GM18858 (cell line): Measurements from ENCODE around the gene OR1K1.
A peak's percentile ranks its signal among the peaks of the same experiment; 100 is the strongest.
"Not testable (repeated sequence)": the region's sequence is repeated elsewhere in the genome, so short reads cannot be mapped to it uniquely, and the experiment has no call there.

Experiments
- ATAC-seq: cut with Tn5 transposase; IDR thresholded peaks from one replicate; pipeline ENCODE4 v1.9.1; 2021; ENCODE audit not compliant: unreplicated experiment

Gene OR1K1

DNA sequence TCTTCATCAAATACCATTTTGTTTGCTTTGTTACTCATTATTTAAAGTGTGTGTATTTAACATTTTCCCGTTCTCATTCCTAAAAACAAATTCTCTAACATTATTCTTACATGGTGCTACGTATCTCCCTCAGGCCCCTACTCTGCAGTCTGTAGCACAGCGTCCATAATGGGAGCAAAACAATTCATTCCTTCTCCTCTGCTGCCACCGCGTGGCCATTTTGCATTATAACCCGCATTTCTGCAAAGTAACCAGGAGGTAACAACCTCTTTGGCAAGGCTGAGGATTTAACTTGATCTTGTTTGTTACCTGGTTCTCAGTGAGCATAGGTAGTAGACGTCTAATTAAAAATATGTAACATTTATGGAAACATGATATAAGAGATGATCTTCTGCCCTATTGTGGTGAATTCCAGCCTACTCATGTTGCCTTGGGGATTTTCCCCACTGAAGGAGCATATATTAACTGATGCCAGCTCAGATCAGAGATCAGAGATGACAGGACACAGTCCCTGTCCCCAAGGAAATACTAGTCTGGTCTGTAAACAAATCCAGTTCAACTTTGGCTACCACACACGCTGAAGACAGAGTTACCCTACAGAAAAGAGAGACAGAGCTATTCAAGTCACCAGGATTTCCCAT, 10.5 kb downstream of the OR1K1 start:
- peak; percentile 72 for ATAC-seq

DNA sequence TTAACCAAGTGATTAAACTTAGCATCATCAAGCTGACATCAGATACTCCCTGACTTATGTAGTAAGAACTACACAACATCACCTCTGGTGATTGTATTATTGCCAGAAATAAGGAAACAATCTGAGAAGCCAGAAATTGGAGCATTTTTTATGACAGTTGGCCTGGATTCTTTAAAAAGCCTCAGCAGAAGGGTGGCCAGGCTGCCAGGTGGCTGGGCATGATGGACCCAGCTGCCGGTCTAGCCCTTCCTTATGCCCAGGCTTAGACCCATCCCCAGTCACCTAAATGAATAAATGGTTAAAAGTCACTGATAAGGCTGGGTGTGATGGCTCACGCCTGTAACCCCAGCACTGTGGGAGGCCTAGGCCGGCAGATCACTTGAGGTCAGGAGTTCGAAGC, 12.8 kb downstream of the OR1K1 start:
- no peak for ATAC-seq

DNA sequence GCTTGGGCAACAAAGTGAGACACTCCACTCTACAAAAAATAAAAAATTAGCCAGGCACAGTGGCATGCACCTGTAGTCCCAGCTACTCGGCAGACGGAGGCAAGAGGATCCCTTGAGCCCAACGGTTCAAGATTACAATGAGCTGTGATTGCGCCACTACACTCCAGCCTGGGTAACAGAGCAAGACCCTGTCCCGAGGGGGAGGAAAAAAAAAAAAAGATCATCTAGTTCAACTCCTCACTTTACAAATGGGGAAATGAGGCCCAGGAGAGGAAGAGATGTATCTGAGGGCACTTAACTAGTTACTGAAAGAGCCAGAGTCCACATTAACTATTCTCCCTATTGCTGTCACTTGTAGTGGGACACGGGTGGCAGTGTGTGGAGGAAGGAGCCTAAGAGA, 14.6 kb downstream of the OR1K1 start:
- ATAC-seq: no peak

DNA sequence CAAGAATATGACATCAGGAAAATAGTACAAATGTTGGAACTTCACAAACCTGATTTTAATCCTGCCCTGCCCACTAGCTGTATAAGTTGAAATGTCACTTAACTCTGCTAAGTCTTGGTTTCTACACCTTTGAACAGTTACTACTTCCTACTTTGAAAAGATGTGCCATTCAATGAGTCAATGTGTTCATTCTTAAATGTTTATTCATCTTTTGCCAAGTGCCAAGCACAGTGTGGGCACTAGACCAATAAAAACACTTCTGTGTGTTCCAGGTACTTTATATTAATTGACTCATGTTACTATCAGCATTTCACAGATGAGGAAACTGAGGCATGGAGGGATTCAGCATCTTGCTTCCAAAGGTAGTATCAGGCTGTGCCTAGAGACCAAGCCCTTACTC, 15.6 kb downstream of the OR1K1 start:
- no peak for ATAC-seq

DNA sequence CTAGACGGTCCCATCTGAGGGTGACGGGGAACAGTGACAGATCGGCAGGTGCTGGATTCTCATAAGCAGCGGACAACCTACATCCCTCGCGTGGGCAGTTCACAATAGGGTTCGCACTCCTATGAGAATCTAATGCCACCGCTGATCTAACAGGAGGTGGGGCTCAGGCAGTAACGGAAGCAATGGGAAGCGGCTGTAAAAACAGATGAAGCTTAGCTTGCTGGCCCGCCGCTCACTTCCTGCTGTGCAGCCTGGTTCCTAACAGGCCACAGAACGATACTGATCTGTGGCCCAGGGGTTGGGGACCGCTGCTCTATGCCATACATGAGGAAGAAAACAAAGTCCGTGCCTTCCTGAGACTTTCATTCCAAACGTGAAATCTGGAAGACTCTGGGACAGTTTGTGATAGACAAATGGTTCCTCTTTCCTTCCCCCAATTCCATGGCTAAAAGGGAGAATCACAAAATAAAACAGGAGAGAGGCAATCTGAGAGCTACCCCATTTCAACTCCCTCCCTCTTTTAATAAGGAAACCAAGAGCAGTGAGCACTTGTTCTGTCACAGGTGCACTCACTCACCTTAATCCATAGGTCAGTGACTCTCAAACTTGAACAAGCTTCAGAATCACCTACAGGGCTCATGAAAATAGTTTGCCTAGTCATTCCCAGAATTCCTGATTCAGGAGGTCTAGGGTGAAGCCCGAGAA, 16.4 kb downstream of the OR1K1 start:
- no peak for ATAC-seq

DNA sequence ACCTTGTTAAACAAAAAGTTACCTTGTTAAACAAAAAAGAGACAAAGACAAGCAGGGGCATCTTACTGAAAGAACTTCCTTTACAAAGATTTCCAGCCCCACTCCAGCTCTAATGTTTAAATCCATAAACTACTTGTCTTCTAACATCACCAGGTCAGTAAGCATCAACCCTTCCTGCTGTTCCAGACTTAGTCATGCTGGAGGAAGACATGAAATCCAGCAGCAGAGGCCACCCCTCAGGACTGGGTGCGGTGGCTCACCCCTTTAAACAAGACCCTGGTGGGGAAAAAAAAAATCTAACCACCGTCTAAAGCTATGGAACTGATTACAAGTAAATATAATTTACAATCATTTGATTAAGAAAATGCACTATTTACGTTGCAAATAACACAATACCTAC, 19.4 kb downstream of the OR1K1 start:
- ATAC-seq: no peak

DNA sequence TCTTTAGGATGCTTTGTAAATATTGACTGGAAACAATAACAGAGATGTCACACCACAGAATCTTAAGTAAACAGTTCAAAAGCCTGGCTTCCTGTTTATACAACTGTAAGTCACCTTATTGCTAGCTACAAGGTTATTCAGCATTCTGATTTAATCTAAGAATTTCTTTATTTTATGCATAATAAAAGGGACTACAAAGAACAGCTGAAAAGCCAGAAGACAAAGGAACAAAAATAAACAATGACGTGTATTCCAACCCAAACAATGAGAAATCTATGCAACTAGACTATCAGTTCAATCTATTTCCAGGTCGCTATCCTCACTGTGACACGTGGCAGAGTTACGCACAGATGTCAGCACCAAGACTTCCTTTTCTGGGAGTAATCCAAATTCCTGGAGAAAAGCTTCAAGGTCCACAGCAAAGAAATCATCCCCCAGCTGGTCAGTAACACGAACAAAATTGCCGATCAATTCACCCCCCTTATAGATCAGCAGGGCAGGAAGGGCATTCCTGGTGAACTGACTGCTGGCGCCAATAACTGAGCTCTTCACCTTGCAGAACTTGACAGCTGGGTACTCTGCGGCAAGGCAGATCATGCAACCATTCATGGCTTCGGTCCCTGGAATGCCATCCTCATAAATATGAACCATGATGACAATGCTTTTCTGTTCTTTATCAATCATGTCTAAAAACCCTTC, 20.0 kb downstream of the OR1K1 start:
- no peak for ATAC-seq

DNA sequence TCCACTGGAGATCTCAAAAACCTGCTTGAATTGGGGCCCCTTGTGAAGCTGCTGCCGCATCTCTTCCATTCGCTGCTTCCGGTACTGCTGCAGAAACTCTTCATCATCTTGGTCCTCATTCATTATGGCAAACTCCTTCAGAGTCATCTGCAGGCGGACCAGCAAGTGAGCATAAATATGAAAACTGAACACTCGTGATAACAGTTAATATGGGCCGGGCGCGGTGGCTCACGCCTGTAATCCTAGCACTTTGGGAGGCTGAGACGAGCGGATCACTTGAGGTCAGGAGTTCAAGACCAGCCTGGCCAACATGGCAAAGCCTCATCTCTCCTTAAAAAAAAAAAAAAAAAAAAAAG, 20.5 kb downstream of the OR1K1 start:
- no peak for ATAC-seq

DNA sequence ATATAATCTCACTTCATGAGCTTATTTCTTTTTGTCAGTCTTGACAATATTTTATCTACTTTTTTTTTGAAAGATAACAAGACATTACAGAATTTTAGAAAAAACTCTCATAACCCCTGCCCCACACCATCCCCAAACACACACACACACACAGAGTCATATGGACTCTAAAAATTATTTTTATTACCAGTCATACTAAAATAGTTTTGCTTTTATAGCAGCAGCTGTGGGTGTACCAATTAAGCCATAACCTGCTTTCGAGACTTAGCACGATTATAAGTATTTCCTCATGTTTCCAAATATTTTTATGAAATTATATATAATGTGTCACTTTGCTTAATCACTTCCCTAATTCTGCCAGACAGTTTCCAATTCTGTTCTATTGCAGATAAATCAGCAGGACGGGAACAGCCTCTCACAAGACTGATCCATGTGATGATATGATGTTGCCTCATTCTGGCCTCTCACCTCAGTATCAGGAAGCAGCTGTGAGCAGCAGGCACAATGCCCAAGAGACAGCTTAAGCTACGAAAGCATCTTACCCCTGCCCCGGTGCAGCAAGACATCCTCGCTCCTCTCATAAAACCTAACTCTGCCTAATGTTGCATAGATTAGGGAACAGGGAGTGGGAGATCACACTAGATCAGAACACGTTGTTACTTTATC, 21.5 kb downstream of the OR1K1 start:
- ATAC-seq: no peak

DNA sequence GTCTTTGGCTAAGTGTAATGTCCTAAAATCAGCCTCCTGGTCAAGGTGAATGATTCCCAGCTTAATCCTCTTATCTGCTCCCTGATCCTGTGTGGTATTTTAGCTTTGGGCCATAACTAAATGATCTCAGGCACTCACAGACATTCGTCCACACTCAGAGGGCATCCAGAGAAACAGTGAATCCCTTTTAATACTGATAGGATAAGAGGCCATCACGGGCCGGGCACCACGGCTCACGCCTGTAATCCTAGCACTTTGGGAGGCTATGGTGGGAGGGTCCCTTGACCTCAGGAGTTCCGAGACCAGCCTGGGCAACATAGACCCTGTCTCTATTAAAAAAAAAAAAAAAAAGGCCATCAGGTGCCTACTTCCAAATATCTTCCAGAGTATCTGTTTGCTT, 22.1 kb downstream of the OR1K1 start:
- ATAC-seq: no peak

DNA sequence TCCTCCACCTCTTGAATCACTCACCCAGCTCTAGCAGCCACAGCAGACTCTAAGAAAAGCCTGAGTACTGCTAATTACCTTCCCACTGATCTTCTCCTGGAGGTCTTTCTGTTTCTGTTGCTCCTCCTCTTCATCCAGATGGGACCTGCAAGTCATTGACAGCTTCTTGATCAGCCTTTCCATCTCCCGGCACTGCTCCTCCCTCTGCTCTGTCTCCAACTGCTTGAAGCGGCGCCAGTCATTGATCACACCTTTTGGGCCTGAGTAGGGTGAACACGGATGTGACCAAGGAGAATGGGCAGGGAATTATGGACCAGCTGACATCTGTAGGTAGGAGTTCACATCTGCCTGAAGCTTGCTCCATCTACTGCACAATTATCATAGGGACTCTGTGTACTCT, 23.0 kb downstream of the OR1K1 start:
- no peak for ATAC-seq

DNA sequence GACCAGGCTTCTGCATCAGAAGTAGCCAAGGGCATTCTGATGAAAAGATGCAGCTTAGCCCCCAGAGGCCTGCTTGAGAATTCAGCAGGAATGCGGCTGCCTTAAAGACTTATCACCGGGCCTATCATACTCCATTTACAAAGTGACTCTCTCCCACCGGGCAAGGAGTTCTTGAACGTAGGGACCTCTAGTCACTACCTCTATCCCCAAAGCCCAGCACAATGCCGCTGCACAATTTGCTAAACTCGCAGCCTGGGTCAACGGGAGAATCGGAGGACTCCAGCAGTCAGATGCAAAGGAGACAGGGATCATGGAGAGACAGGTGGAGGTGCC, 27.8 kb downstream of the OR1K1 start:
- ATAC-seq: no peak

DNA sequence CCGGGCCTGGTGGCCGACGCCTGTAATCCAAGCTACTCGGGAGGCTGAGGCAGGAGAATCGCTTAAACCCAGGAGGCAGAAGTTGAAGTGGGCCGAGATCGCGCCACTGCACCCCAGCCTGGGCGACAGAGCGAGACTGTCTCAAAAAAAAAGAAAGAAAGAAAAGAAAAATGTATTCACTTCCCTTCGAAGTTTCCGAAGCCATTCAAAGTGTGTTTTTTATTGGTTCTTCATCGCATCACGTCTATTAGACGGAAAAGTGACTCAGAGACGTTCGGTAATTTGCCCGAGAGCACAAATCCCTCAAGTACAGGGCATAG, 29.0 kb downstream of the OR1K1 start:
- not testable (repeated sequence) for ATAC-seq

DNA sequence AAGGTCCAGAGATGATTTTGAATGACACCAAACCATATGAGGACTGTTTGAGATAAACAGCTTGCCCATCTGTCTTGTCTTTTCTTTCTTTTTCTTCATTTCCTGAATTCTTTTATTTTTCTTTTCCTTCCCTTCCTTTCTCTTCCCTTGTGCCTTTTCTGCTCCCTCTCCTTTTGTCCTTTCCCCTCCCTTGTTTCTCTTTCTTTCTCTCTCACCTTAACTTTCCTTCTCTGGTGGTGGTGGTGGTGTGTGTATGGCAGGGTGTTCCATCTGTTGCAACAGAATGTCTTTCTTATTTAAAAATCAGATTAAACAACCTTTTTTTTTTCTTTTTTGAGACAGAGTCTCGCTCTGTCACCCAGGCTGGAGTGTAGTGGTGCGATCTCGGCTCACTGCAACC, 32.3 kb downstream of the OR1K1 start:
- no peak for ATAC-seq

DNA sequence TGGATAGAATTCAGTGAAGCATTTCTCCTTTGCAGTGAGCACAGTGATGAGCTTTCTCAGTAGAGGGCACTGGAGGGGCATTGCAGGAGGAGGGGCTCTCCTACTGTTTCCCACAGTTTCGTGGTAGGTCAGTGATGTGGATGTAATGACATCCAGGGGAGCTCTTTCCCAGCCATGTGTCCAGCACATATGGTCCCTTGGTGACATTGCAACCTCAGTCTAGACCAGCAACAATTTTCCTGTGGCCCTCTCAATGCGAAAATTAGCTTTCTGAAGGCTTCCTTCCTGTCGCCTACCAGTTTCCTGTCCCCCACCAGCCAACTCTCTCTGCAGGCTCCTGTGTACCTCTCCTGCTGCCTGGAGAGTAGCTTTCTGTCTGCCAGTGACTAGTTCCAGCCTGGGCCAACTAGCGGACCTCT, 35.4 kb downstream of the OR1K1 start:
- ATAC-seq: no peak

DNA sequence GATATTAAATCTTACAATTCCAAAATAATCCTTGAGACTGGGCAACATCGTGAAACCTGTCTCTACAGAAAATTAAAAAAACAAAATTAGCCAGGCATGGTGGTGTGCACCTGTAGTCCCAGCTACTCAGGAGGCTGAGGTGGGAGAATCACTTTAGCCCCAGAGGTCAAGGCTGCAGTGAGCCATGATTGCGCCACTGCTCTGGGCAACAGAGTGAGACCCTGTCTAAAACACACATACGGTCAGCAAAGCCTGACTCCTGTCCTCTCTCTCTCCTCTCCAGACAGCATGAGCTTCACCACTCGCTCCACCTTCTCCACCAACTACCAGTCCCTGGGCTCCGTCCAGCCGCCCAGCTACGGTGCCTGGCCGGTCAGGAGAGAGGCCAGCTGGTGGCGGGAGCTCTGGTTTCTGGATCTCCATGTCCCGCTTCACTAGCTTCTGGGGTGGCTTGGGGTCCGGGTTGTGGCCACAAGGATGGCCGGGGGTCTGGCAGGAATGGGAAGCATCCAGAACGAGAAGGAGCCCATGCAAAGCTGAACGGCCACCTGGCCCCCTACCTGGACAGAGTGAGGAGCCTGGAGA, 37.4 kb downstream of the OR1K1 start:
- no peak for ATAC-seq

DNA sequence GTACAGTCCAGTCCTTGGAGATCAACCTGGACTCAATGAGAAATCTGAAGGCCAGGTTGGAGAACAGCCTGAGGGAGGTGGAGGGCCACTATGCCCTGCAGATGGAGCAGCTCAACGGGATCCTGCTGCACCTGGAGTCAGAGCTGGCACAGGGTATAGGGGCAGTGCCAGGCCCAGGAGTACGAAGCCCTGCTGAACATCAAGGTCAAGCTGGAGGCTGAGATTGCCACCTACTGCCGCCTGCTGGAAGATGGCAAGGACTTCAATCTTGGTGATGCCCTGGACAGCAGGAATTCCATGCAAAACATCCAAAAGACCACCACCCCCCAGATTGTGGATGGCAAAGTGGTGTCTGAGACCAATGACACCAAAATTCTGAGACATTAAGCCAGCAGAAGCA, 38.5 kb downstream of the OR1K1 start:
- ATAC-seq: not testable (repeated sequence)

DNA sequence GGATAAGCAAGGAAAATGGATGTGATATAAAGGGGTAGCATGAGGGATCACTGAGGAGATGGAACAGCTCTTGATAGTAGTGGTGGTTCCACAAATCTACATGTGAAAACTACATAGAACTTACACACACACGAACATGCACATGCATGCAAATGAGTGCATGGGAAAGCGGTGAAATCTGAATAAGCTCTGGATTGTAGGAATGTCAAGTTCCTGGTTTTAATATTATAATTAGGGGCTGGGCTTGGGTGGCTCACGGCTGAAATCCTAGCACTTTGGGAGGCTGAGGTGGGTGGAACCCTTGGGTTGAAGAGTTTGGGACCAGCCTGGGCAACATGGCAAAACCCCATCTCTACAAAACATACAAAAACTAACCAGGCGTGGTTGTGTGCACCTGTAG, 41.6 kb downstream of the OR1K1 start:
- ATAC-seq: no peak

DNA sequence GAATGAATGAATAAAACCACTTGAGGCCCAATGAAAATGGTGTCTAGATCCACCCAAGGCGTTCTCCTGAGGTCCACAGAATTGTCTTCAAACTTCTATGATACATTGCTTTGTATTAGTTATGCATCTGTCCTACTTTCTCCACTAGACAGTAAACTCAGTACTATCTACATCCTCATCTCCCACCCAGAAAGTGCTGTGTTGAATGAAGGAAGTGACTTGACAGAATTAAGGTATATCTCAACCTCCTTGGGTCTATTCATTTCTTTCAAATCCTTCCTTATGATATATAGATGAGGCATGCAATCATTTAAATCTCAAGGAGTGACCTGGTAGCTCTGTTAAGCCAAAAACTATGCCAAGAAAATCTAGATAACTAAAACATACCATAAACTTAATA, 44.2 kb downstream of the OR1K1 start:
- ATAC-seq: no peak

DNA sequence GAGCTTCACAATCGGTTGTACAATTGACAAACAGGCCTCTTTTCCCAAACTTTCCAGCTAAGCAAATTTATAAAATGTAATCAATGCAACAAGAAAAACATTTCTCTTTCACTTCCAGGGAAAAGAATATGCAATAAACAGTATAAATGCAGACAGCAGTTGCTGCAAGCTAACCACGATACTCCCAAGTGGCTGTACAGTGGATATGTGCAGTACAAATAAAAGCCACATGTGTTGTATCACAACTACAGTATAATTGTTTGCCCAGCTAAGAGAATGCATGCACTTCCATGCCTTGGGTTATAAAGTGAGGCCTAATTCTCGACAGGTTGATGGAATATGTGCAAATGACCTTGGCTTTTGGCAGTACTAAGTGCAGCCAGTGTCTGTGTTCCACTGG, 45.2 kb downstream of the OR1K1 start:
- no peak for ATAC-seq

DNA sequence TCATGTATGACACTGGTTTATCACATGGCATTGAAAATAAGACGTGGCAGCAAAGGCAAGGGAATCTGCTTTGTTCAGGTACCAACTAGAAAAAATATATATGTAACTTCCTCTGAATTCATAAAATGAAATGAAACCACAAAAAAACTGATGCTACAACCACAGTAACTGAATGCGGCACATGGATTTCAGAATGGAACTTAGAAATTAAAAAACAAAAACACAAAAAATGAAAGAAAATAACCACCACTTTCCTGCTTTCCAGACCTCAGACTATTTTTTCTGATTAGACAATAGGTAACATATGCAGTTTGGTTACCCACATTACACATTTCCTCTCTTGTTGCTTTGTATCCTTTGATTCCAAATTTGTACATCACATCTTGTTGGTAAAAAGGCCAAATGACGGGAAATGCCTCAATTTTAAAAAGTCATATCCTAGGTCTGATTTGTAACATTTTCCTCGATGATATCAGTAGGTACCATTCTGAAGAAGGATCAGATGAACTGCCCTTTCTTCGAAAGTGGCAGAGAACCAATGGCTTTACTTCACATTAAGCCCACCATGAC, 46.5 kb downstream of the OR1K1 start:
- ATAC-seq: no peak
